Duodenal mucosa (tissue), 2 donors: ENCODE data around the gene OSBPL9.
"Not testable (repeated sequence)": the region's sequence is repeated elsewhere in the genome, so short reads cannot be mapped to it uniquely, and the experiment has no call there.

ENCODE experiments used
- H3K27ac ChIP-seq: one replicate; pipeline ENCODE4 v1.7.0; 2013; ENCODE audit warnings: low read depth, low read length
- H3K27me3 ChIP-seq, 2 donors: one replicate each; pipeline ENCODE4 v1.7.0; 2013; ENCODE audit warnings: low read length in 2 of 2, control low read depth in 1 of 2; ENCODE audit not compliant: insufficient read depth in 2 of 2, control insufficient read depth in 1 of 2
- H3K36me3 ChIP-seq, 2 donors: one replicate each; pipeline ENCODE4 v1.7.0; 2013; ENCODE audit warnings: low read length in 2 of 2, control low read depth in 1 of 2; ENCODE audit not compliant: insufficient read depth in 2 of 2, control insufficient read depth in 1 of 2
- H3K4me1 ChIP-seq, 2 donors: one replicate each; pipeline ENCODE4 v1.7.0; 2013; ENCODE audit warnings: low read length in 2 of 2, control low read depth in 1 of 2; ENCODE audit not compliant: insufficient read depth in 2 of 2, control insufficient read depth in 1 of 2
- H3K4me3 ChIP-seq, 2 donors: one replicate each; pipeline ENCODE4 v1.7.0; 2013; ENCODE audit warnings: low read length in 2 of 2, low read depth in 1 of 2
- H3K9ac ChIP-seq, 2 donors: one replicate each; pipeline ENCODE4 v1.7.0; 2013; ENCODE audit warnings: low read length in 2 of 2, low read depth in 1 of 2
- H3K9me3 ChIP-seq, 2 donors: one replicate each; pipeline ENCODE4 v1.7.0; 2013; ENCODE audit warnings: low read length in 2 of 2, control low read depth in 1 of 2; ENCODE audit not compliant: control insufficient read depth in 1 of 2

The OSBPL9 gene

DNA sequence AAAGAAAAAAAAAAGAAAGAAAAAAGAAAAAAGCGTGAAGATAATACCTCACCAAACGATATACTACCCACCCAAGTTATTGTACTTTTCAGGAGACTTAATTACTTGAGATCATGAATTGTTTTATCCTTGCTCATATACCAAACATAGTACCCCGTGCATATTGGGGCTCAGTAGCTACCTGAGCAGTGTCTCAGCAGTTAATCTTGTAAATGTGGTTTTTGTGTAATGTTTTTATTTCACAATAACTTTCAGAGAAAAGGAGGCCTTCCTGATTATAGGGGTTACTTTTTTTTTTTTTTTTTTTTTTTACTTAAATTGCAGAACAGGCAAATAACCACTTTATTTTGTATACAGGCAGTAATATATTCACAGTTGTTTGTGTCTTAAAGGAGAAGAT lies 80.3 kb downstream of the OSBPL9 start:
- H3K4me1 ChIP-seq, result no peaks in the 10 kb centered on the region
- no peaks in the 10 kb centered on the region for H3K9me3 ChIP-seq
- H3K9ac ChIP-seq, result no peak overlapping the region
- no peaks in the 10 kb centered on the region for H3K36me3 ChIP-seq
- H3K27me3 ChIP-seq, result no peaks in the 10 kb centered on the region
- H3K4me3 ChIP-seq, result no peak overlapping the region
- no peak overlapping the region for H3K27ac ChIP-seq

DNA sequence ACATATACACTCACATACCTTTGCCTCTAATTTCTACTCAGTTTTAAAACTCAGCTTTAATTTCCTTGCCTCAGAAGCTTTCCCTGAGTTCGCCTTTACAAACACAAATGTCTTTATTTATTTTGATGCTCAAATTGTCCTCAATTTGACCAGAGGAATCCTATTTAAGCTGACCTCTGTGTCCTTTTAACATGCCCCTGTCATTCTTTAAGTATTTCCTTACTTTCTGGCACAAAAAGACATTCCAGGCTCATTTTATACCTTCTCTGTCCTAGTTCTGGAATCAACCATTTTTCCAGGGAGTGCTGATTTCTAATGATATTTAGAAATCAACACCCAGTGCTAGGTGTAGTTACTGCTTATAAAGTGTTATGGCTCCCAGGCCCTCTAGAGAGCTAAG lies 82.5 kb downstream of the OSBPL9 start:
- Histone ChIP-seq H3K36me3 (no peaks in the 10 kb centered on the region), H3K27ac (no peak overlapping the region), H3K27me3 (no peaks in the 10 kb centered on the region), H3K9me3 (no peaks in the 10 kb centered on the region), H3K9ac (no peak overlapping the region), H3K4me1 (no peaks in the 10 kb centered on the region), H3K4me3 (no peak overlapping the region)

GRCh38 chr1:51701782-51702181 lies 84.9 kb downstream of the OSBPL9 start:
- H3K9me3 ChIP-seq, H3K4me3 ChIP-seq, H3K36me3 ChIP-seq, H3K27ac ChIP-seq, H3K9ac ChIP-seq, H3K27me3 ChIP-seq, H3K4me1 ChIP-seq: not testable (repeated sequence)

DNA sequence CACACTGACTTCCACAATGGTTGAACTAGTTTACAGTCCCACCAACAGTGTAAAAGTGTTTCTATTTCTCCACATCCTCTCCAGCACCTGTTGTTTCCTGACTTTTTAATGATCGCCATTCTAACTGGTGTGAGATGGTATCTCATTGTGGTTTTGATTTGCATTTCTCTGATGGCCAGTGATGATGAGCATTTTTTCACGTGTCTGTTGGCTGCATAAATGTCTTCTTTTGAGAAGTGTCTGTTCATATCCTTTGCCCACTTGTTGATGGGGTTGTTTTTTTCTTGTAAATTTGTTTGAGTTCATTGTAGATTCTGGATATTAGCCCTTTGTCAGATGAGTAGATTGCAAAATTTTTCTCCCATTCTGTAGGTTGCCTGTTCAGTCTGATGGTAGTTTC lies 85.3 kb downstream of the OSBPL9 start:
- not testable (repeated sequence) for H3K27ac ChIP-seq, H3K36me3 ChIP-seq, H3K4me1 ChIP-seq, H3K27me3 ChIP-seq, H3K4me3 ChIP-seq, H3K9me3 ChIP-seq, H3K9ac ChIP-seq

GRCh38 chr1:51705035-51705434 lies 88.1 kb downstream of the OSBPL9 start:
- Histone ChIP-seq H3K9ac (no peak overlapping the region), H3K4me3 (no peak overlapping the region), H3K9me3 (no peaks in the 10 kb centered on the region), H3K4me1 (no peaks in the 10 kb centered on the region), H3K27ac (no peak overlapping the region), H3K27me3 (no peaks in the 10 kb centered on the region), H3K36me3 (no peaks in the 10 kb centered on the region)

GRCh38 chr1:51708911-51709760 lies 92.2 kb downstream of the OSBPL9 start:
- no peaks in the 10 kb centered on the region for H3K27me3 ChIP-seq
- H3K9ac ChIP-seq, result no peak overlapping the region
- H3K9me3 ChIP-seq, result no peaks in the 10 kb centered on the region
- no peak overlapping the region for H3K4me3 ChIP-seq
- no peaks in the 10 kb centered on the region for H3K36me3 ChIP-seq
- H3K27ac ChIP-seq, result no peak overlapping the region
- no peaks in the 10 kb centered on the region for H3K4me1 ChIP-seq

- Histone ChIP-seq H3K9ac (no peak overlapping the region), H3K4me1 (no peaks in the 10 kb centered on the region), H3K4me3 (no peak overlapping the region), H3K27me3 (no peaks in the 10 kb centered on the region), H3K9me3 (no peaks in the 10 kb centered on the region), H3K27ac (no peak overlapping the region), H3K36me3 (no peaks in the 10 kb centered on the region)
Observed at GRCh38 chr1:51709951-51710350, 93.1 kb downstream of the OSBPL9 start.

GRCh38 chr1:51712590-51712989 lies 95.7 kb downstream of the OSBPL9 start:
- Histone ChIP-seq H3K4me3 (no peak overlapping the region), H3K27me3 (no peaks in the 10 kb centered on the region), H3K4me1 (no peaks in the 10 kb centered on the region), H3K27ac (no peak overlapping the region), H3K36me3 (no peaks in the 10 kb centered on the region), H3K9ac (no peak overlapping the region), H3K9me3 (no peaks in the 10 kb centered on the region)

DNA sequence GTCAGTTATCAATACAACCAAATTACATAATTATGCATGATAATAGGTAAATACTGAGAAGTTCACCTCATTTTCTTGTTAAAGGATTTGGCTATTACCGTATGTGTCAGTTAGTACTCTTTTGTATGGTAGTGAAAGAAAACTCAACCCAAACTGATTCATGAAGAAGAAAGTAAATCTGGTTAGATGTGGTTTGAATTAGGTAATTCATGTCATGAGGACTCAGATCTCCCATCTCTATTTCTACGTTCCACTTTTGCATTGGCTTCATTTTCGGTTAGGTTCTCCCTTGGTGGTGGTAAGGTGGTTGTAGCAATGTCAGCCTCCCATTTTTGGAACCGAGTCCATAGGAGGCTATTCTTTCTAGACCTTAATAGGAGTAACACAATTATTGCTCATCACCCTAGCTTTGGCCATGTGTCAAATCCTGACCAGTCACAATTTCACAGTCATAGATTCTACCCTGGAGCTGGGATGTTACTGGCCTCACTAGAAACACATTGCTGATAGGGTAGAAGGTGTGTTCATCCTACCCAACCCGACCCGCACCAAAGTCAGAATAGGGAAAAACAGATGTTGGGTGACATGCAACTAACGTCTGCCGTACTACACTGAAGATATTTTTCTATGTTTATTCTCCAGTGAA lies 97.6 kb downstream of the OSBPL9 start:
- H3K27ac ChIP-seq, result no peak overlapping the region
- no peaks in the 10 kb centered on the region for H3K4me1 ChIP-seq
- no peaks in the 10 kb centered on the region for H3K27me3 ChIP-seq
- no peak overlapping the region for H3K9ac ChIP-seq
- no peaks in the 10 kb centered on the region for H3K36me3 ChIP-seq
- no peak overlapping the region for H3K4me3 ChIP-seq
- H3K9me3 ChIP-seq, result no peaks in the 10 kb centered on the region

- no peak overlapping the region for H3K9ac ChIP-seq
- no peak overlapping the region for H3K4me3 ChIP-seq
- H3K4me1 ChIP-seq, result no peaks in the 10 kb centered on the region
- no peaks in the 10 kb centered on the region for H3K27me3 ChIP-seq
- H3K36me3 ChIP-seq, result no peaks in the 10 kb centered on the region
- H3K9me3 ChIP-seq, result no peaks in the 10 kb centered on the region
- H3K27ac ChIP-seq, result no peak overlapping the region
Observed at GRCh38 chr1:51715369-51715768, 98.5 kb downstream of the OSBPL9 start.
